Fibroblast of the aortic adventitia (primary cell): ENCODE data around the gene KIF26B. TPM values are rescaled to one million over a fixed set of nuclear protein-coding genes. Genes with fewer than 3 reads are reported as not detected.

ENCODE experiments used
- DNase-seq: peaks from one replicate; pipeline ENCODE4 v3.0.0-alpha.2; 2010; ENCODE audit warnings: low read depth
- H3K4me3 ChIP-seq: 2 replicates; pipeline ENCODE4 v1.5.1; 2011; ENCODE audit warnings: low read depth, mild to moderate bottlenecking, control low read depth, low read length, moderate library complexity
- total RNA-seq: library from RNA; depleted of rRNA; stranded (reverse); fragments of >200 nt; gene quantifications from 2 replicates; pipeline ENCODE4 v1.2.3, GENCODE V29; 2012; ENCODE audit warnings: low replicate concordance
- TF ChIP-seq, protein P1 (sequence below): IDR thresholded peaks from 2 replicates; pipeline ENCODE4 v1.5.1; 2011; ENCODE audit warnings: mild to moderate bottlenecking, low read length, control low read depth, inconsistent platforms; ENCODE audit not compliant: insufficient read depth

Gene KIF26B
- total RNA-seq, 1 donor, result 4.6 TPM

DNA sequence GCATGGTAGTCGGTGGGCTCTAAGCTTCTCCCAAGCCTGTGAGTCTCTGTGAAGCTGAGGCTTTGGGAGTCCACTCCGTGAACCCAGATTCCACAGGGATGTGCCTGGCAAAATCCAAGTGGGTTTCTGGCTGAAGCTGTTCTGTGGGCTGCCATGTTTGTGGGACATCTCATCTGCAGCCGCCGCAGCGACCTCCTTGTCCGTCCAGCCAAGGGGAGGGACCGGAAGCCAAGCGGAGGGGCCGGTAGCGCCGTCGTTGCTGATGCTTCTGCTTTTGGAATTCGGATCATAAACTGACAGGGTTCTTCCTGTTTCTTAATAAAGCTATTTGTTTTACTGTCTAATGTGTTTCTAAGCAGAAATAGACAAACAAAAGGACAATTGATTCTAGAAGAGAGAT lies 13.3 kb downstream of the KIF26B start:
- TF ChIP-seq, protein P1, sequence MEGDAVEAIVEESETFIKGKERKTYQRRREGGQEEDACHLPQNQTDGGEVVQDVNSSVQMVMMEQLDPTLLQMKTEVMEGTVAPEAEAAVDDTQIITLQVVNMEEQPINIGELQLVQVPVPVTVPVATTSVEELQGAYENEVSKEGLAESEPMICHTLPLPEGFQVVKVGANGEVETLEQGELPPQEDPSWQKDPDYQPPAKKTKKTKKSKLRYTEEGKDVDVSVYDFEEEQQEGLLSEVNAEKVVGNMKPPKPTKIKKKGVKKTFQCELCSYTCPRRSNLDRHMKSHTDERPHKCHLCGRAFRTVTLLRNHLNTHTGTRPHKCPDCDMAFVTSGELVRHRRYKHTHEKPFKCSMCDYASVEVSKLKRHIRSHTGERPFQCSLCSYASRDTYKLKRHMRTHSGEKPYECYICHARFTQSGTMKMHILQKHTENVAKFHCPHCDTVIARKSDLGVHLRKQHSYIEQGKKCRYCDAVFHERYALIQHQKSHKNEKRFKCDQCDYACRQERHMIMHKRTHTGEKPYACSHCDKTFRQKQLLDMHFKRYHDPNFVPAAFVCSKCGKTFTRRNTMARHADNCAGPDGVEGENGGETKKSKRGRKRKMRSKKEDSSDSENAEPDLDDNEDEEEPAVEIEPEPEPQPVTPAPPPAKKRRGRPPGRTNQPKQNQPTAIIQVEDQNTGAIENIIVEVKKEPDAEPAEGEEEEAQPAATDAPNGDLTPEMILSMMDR, result no peak
- DNase-seq, result no peak
- H3K4me3 ChIP-seq, result no peak overlapping the region

DNA sequence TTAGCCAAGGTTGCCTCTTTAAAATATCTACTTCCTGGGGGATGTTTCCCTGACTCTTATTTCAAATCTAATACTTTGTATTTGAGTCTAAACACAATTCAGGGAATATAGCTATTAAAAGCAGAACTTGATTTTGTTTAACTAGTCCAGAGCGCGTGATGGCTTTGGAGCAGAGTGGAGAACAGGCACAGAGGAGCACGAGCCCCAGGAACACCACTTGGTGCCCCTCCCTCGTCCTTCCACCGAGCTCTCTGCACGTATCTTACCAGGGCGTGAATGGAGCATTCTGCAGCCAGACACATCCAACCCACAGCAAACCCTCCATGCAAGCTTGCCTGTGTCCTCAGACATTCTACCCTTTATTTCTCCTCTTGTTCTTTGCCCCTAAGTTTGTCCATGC lies 14.1 kb downstream of the KIF26B start:
- no peak for DNase-seq
- H3K4me3 ChIP-seq, result no peak overlapping the region
- TF ChIP-seq, protein P1, result no peak

DNA sequence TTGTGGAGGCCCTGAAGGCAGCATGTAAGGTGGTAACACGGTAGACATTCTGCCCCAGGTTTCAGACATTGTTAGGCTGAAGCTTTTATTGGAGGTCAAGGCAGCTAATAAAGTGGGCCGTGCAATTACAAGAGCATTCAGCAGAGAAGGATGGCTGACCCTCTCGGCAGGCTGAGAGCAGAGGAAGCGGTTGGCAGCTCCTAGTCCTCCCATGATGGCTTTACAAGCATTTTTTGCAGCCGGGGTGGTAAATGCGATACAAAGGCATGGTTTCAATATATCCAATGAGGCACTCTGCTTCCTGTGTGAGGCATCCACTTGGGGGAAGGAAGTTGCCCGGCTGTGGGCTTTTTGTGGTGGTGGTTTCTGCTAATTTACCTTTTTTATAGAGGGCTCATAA lies 14.6 kb downstream of the KIF26B start:
- no peak for DNase-seq
- TF ChIP-seq, protein P1, result no peak

DNA sequence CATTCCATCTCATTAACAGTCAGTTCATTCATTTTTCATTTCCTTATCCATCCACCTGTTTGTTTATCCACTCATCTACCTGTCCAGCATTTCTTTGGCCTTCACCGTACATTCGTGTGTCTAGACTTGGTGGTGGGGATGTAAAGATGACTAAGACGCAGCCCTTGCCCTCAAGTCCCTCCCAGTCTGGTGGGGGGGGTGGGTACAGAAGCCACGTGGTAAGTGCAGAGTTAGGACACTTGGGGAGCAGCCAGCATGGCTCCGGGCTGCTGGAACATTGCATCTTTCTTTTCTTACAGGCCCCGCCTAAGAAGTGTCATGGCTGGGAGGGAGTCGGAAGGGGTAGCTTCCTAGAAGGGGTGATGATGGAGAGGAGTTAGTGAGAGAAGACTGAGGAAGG lies 17.2 kb downstream of the KIF26B start:
- no peak overlapping the region for H3K4me3 ChIP-seq
- TF ChIP-seq, protein P1, result no peak
- DNase-seq, result no peak

More for the DNA sequence above, 14.6 kb downstream of the KIF26B start:
- no peak overlapping the region for H3K4me3 ChIP-seq

DNA sequence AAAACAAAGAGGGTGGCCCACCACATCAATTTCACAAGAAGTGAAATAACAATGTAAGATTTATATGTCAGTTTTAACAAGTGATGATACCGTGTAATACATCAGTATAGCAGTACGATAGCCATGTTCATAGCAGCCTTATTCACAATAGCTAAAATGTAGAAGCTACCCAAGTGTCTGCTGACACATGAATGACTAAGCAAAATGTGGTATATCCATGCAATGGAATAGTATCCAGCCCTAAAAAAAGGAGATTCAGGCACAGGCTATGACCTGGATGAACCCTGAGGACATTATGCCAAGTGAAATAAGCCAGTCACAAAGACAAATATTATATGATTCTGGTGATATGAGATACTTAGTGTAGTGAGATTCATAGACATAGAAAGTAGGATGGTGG lies 18.0 kb downstream of the KIF26B start:
- TF ChIP-seq, protein P1, result no peak
- H3K4me3 ChIP-seq, result no peak overlapping the region
- DNase-seq, result no peak

DNA sequence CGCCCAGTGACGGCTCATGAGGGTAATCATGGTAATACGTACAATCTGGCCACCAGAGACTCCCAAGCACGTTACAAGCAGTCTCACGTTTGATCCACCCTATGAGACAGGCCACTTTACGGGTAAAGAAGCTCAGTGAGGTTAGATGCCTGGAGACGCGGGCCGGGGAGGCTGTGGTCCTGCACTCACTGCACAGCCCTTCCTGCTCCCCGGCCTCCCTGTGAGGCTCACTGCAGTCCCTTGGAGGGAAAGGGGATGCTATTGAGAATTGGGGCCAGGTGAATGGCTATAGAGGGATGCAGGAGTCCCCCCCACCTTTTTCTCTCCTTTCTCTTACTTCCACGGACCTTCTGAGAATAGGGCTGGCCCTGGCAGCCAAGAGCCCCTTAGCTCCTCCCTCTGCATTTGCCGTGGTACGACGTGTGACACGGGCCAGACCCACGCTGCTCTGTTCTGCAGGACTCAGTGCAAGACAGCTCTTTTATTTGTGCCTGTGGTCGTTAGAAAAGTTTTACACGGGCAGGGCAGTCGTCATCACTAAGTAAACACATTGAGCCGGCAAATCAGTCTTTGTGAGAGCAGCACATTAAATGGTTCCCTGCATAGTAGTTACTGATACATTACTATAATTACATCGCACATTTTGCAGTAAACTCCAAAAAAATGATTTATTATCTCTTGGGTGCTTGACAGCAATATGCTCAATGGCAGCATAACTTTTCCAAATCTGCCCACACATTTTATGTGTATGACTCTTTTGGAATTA lies 18.8 kb downstream of the KIF26B start:
- no peak overlapping the region for H3K4me3 ChIP-seq
- DNase-seq, result peak; percentile 40
- TF ChIP-seq, protein P1, result no peak
